Measurements from ENCODE around the gene MAG.

The MAG gene

GRCh38 chr19:35321291-35321690, 29.3 kb downstream of the MAG start:
- DNase-seq = no peak

- DNase-seq = no peak
Observed at GRCh38 chr19:35322014-35322413, 30.1 kb downstream of the MAG start.

- no peak for DNase-seq
Observed at GRCh38 chr19:35327642-35328041, 35.7 kb downstream of the MAG start.

- no peak for DNase-seq
Observed at GRCh38 chr19:35328851-35329285, 36.9 kb downstream of the MAG start, which contains the start of gene CD22. CD22 (plus strand) TSS chr19:35329187; CDS start chr19:35332041, 2,854 bp downstream.

GRCh38 chr19:35329323-35329722, 37.4 kb downstream of the MAG start:
- DNase-seq = no peak

GRCh38 chr19:35330475-35330874, 38.5 kb downstream of the MAG start:
- DNase-seq = no peak

GRCh38 chr19:35331551-35332214, 39.7 kb downstream of the MAG start:
- no peak for DNase-seq

GRCh38 chr19:35332817-35333216, 40.9 kb downstream of the MAG start:
- DNase-seq = no peak

GRCh38 chr19:35334144-35334753, 42.3 kb downstream of the MAG start:
- no peak for DNase-seq

- no peak for DNase-seq
Observed at GRCh38 chr19:35336166-35336955, 44.4 kb downstream of the MAG start.

- DNase-seq = no peak
Observed at GRCh38 chr19:35337097-35337983, 45.4 kb downstream of the MAG start.

- DNase-seq = no peak
Observed at GRCh38 chr19:35337984-35338296, 46.0 kb downstream of the MAG start.

- no peak for DNase-seq
Observed at GRCh38 chr19:35340431-35340830, 48.5 kb downstream of the MAG start.

GRCh38 chr19:35341006-35341405, 49.0 kb downstream of the MAG start:
- no peak for DNase-seq

GRCh38 chr19:35341565-35342225, 49.7 kb downstream of the MAG start:
- no peak for DNase-seq

GRCh38 chr19:35342430-35342829, 50.5 kb downstream of the MAG start:
- no peak for DNase-seq

GRCh38 chr19:35344511-35345031, 52.6 kb downstream of the MAG start:
- DNase-seq = no peak

GRCh38 chr19:35345671-35346111, 53.7 kb downstream of the MAG start:
- no peak for DNase-seq

- no peak for DNase-seq
Observed at GRCh38 chr19:35346193-35347052, 54.5 kb downstream of the MAG start.

GRCh38 chr19:35347171-35347929, 55.4 kb downstream of the MAG start, which contains the start of gene FFAR1:
FFAR1 (plus strand) TSS chr19:35347902; CDS start chr19:35351552, 3,650 bp downstream.
- DNase-seq = no peak
